H9 (cell line): ENCODE results near the gene GABRB3. TPM values are rescaled to one million over a fixed set of nuclear protein-coding genes. Genes with fewer than 3 reads are reported as not detected.

Experiments used
- DNase-seq: peaks from one replicate; pipeline ENCODE4 v3.0.0-alpha.2; 2017
- H2AFZ ChIP-seq: one replicate; pipeline ENCODE4 v1.6.1; 2013; ENCODE audit warnings: mild to moderate bottlenecking, low read length, control low read depth, moderate library complexity
- H2AK5ac ChIP-seq: 2 replicates; pipeline ENCODE4 v1.6.1; 2013; ENCODE audit warnings: low read length, control low read depth, mixed read lengths; ENCODE audit not compliant: insufficient read length
- H2BK120ac ChIP-seq: one replicate; pipeline ENCODE4 v1.6.1; 2013; ENCODE audit warnings: low read depth, mild to moderate bottlenecking, low read length, control low read depth, inconsistent platforms; ENCODE audit not compliant: poor library complexity, severe bottlenecking
- H2BK12ac ChIP-seq: 2 replicates; pipeline ENCODE4 v1.6.1; 2013; ENCODE audit warnings: low read length, control low read depth, mixed read lengths, low read depth; ENCODE audit not compliant: insufficient read length
- H2BK15ac ChIP-seq: 2 replicates; pipeline ENCODE4 v1.6.1; 2013; ENCODE audit warnings: low read depth, low read length, control low read depth
- H2BK20ac ChIP-seq: one replicate; pipeline ENCODE4 v1.6.1; 2013; ENCODE audit warnings: low read depth, mild to moderate bottlenecking, low read length, control low read depth, inconsistent platforms; ENCODE audit not compliant: poor library complexity, severe bottlenecking
- H2BK5ac ChIP-seq: 2 replicates; pipeline ENCODE4 v1.6.1; 2013; ENCODE audit warnings: low read length, control low read depth, mixed read lengths; ENCODE audit not compliant: insufficient read length
- H3K14ac ChIP-seq: 2 replicates; pipeline ENCODE4 v1.6.1; 2013; ENCODE audit warnings: low read length, control low read depth; ENCODE audit not compliant: insufficient read depth
- H3K18ac ChIP-seq: 2 replicates; pipeline ENCODE4 v1.6.1; 2013; ENCODE audit warnings: low read depth, mild to moderate bottlenecking, mixed read lengths, low read length, control low read depth; ENCODE audit not compliant: insufficient read length
- H3K23ac ChIP-seq: 2 replicates; pipeline ENCODE4 v1.6.1; 2013; ENCODE audit warnings: low read length, control low read depth, mixed read lengths, low read depth; ENCODE audit not compliant: insufficient read length
- H3K23me2 ChIP-seq: 2 replicates; pipeline ENCODE4 v1.6.1; 2013; ENCODE audit warnings: low read depth, mild to moderate bottlenecking, mixed read lengths, low read length, control low read depth; ENCODE audit not compliant: insufficient read length, poor library complexity, severe bottlenecking
- H3K27ac ChIP-seq: 2 replicates; pipeline ENCODE4 v1.5.1; 2013; ENCODE audit warnings: low read length, control low read depth, mixed read lengths, low read depth; ENCODE audit not compliant: insufficient read length
- H3K27me3 ChIP-seq: 2 replicates; pipeline ENCODE4 v1.6.1; 2013; ENCODE audit warnings: low read length, control low read depth, inconsistent platforms; ENCODE audit not compliant: insufficient read depth
- H3K4ac ChIP-seq: 2 replicates; pipeline ENCODE4 v1.6.1; 2013; ENCODE audit warnings: low read depth, mild to moderate bottlenecking, control low read depth, inconsistent platforms, low read length, moderate library complexity
- H3K4me1 ChIP-seq: 2 replicates; pipeline ENCODE4 v1.6.1; 2013; ENCODE audit warnings: low read length, control low read depth, inconsistent platforms; ENCODE audit not compliant: insufficient read depth
- H3K4me2 ChIP-seq: 2 replicates; pipeline ENCODE4 v1.6.1; 2013; ENCODE audit warnings: low read length, control low read depth, mixed read lengths; ENCODE audit not compliant: insufficient read length, insufficient read depth
- H3K56ac ChIP-seq: 2 replicates; pipeline ENCODE4 v1.6.1; 2013; ENCODE audit warnings: low read depth, mild to moderate bottlenecking, mixed read lengths, low read length, control low read depth; ENCODE audit not compliant: insufficient read length
- H3K79me1 ChIP-seq: 2 replicates; pipeline ENCODE4 v1.6.1; 2013; ENCODE audit warnings: low read depth, mild to moderate bottlenecking, moderate library complexity, low read length, control low read depth, inconsistent platforms; ENCODE audit not compliant: insufficient read depth, poor library complexity, severe bottlenecking
- H3K79me2 ChIP-seq: 2 replicates; pipeline ENCODE4 v1.6.1; 2013; ENCODE audit warnings: low read length, control low read depth, inconsistent platforms; ENCODE audit not compliant: insufficient read depth
- H3K9ac ChIP-seq: 2 replicates; pipeline ENCODE4 v1.6.1; 2013; ENCODE audit warnings: low read length, control low read depth, mixed read lengths; ENCODE audit not compliant: insufficient read length; ENCODE audit errors: extremely low read depth
- H3K9me3 ChIP-seq: one replicate; pipeline ENCODE4 v1.6.1; 2013; ENCODE audit warnings: low read depth, low read length, inconsistent platforms; ENCODE audit not compliant: control insufficient read depth
- H3T11ph ChIP-seq: one replicate; pipeline ENCODE4 v1.6.1; 2013; ENCODE audit warnings: mild to moderate bottlenecking, low read length, control low read depth, inconsistent platforms
- H4K20me1 ChIP-seq: one replicate; pipeline ENCODE4 v1.6.1; 2013; ENCODE audit not compliant: control insufficient read depth, insufficient read length, insufficient read depth
- H4K5ac ChIP-seq: 2 replicates; pipeline ENCODE4 v1.6.1; 2013; ENCODE audit warnings: low read depth, mild to moderate bottlenecking, mixed read lengths, low read length, control low read depth; ENCODE audit not compliant: insufficient read length
- H4K8ac ChIP-seq: replicated peaks from 2 replicates; pipeline ENCODE4 v1.6.1; 2013; ENCODE audit warnings: low read length, control low read depth, mixed read lengths, low read depth; ENCODE audit not compliant: insufficient read length
- H4K91ac ChIP-seq: 2 replicates; pipeline ENCODE4 v1.6.1; 2013; ENCODE audit warnings: low read depth, mild to moderate bottlenecking, moderate library complexity, mixed read lengths, low read length, control low read depth; ENCODE audit not compliant: insufficient read length
- H3K27ac Mint-ChIP-seq, 3 experiments: 2 replicates in 2 of 3; 3 replicates in 1 of 3; pipeline ENCODE4 v1.8.0; 2020 to 2021; ENCODE audit warnings: mixed read lengths in 3 of 3, mild to moderate bottlenecking in 1 of 3, moderate library complexity in 1 of 3
- H3K27me3 Mint-ChIP-seq: 2 replicates; pipeline ENCODE4 v1.8.0; 2021; ENCODE audit warnings: low read depth, mild to moderate bottlenecking, moderate library complexity, mixed read lengths
- H3K36me3 Mint-ChIP-seq, 3 experiments: 2 replicates in 2 of 3; 3 replicates in 1 of 3; pipeline ENCODE4 v1.8.0; 2020 to 2021; ENCODE audit warnings: low read depth in 3 of 3, mixed read lengths in 3 of 3; ENCODE audit not compliant: insufficient read depth in 1 of 3
- H3K4me1 Mint-ChIP-seq, 2 experiments: 2 replicates each; pipeline ENCODE4 v1.8.0; 2020; ENCODE audit warnings: mixed read lengths in 2 of 2
- H3K4me3 Mint-ChIP-seq, 2 experiments: 2 replicates in 1 of 2; 3 replicates in 1 of 2; pipeline ENCODE4 v1.8.0; 2020 to 2021; ENCODE audit warnings: mild to moderate bottlenecking in 2 of 2, mixed read lengths in 2 of 2, moderate library complexity in 1 of 2
- H3K9me3 Mint-ChIP-seq, 2 experiments: 2 replicates in 1 of 2; 3 replicates in 1 of 2; pipeline ENCODE4 v1.8.0; 2020; ENCODE audit warnings: mild to moderate bottlenecking in 2 of 2, mixed read lengths in 2 of 2, moderate library complexity in 1 of 2
- CTCF ChIP-seq: fragments of 200-600 bp; sonication (generic); conservative IDR thresholded peaks from 3 replicates; pipeline ENCODE4 v1.8.0; 2021; ENCODE audit warnings: antibody characterized with exemption, mild to moderate bottlenecking
- WGBS: extraction: QIAGEN DNeasy Blood & Tissue Kit; methylation state at CpG from one replicate; pipeline ENCODE4 v1.1.7; 2013; ENCODE audit warnings: missing lambda C conversion rate, low lambda C conversion rate, mixed read lengths; ENCODE audit not compliant: insufficient read length; ENCODE audit errors: extremely low coverage; 5-methylcytosine and 5-hydroxymethylcytosine counted together
- total RNA-seq: library from RNA; stranded (reverse); gene quantifications from 2 replicates; pipeline ENCODE4 v1.2.1, GENCODE V29; 2021

The GABRB3 gene
- total RNA-seq, 1 experiment from 2014 or later, result 98.2 TPM

- peak overlapping the region in 1 of 3 experiments; percentile 86; a peak in 3 of 7 replicates for H3K27ac Mint-ChIP-seq
- H3K23ac ChIP-seq, result no peak overlapping the region
- peaks cover 3% of the 10 kb centered on the region for H3K79me1 ChIP-seq
- H4K8ac ChIP-seq, result no peak overlapping the region
- no peak overlapping the region for H2AFZ ChIP-seq
- peaks cover 5 to 9% (median 7%) of the 10 kb centered on the region in 3 experiments for H3K36me3 Mint-ChIP-seq
- no peak overlapping the region for H2BK12ac ChIP-seq
- no peaks in the 10 kb centered on the region for H4K20me1 ChIP-seq
- no peak overlapping the region for H3K27ac ChIP-seq
- no peak overlapping the region for H3K18ac ChIP-seq
- no peak overlapping the region for H2BK20ac ChIP-seq
- H3K4me2 ChIP-seq, result no peak overlapping the region
- H3K27me3 ChIP-seq, result no peaks in the 10 kb centered on the region
- no peak overlapping the region for H2BK120ac ChIP-seq
- no peak overlapping the region for H3K4me3 Mint-ChIP-seq
- H3K9me3 ChIP-seq, result no peaks in the 10 kb centered on the region
- no CpG with 5 or more reads among the region's 7 CpGs for WGBS
- H4K91ac ChIP-seq, result no peak overlapping the region
- DNase-seq, result no peak
- no peak overlapping the region for H3K14ac ChIP-seq
- no peaks in the 10 kb centered on the region for H3K23me2 ChIP-seq
- H3K9me3 Mint-ChIP-seq, result peaks cover 3 to 7% of the 10 kb centered on the region in 2 experiments
- H2AK5ac ChIP-seq, result no peak overlapping the region
- no peaks in the 10 kb centered on the region for H3K27me3 Mint-ChIP-seq
- H3T11ph ChIP-seq, result no peak overlapping the region
- H3K56ac ChIP-seq, result no peak overlapping the region
- no peak overlapping the region for H2BK5ac ChIP-seq
- no peak for TF ChIP-seq CTCF
- H3K79me2 ChIP-seq, result peaks cover 15% of the 10 kb centered on the region; the same call in 1 of the 2 replicates
- no peak overlapping the region for H2BK15ac ChIP-seq
- H4K5ac ChIP-seq, result no peak overlapping the region
- H3K4ac ChIP-seq, result no peak overlapping the region
- H3K4me1 Mint-ChIP-seq, result peaks cover 48 to 52% of the 10 kb centered on the region in 2 experiments
- peaks cover 11% of the 10 kb centered on the region; the same call in 1 of the 2 replicates for H3K4me1 ChIP-seq
- H3K9ac ChIP-seq, result no peak overlapping the region
These were observed 83.4 kb downstream of the GABRB3 start for GRCh38 chr15:26689462-26689861.
